ENCODE results near the gene ZNF681.
"Not testable (repeated sequence)": the region's sequence is repeated elsewhere in the genome, so short reads cannot be mapped to it uniquely, and the experiment has no call there.

ZNF681 gene

DNA sequence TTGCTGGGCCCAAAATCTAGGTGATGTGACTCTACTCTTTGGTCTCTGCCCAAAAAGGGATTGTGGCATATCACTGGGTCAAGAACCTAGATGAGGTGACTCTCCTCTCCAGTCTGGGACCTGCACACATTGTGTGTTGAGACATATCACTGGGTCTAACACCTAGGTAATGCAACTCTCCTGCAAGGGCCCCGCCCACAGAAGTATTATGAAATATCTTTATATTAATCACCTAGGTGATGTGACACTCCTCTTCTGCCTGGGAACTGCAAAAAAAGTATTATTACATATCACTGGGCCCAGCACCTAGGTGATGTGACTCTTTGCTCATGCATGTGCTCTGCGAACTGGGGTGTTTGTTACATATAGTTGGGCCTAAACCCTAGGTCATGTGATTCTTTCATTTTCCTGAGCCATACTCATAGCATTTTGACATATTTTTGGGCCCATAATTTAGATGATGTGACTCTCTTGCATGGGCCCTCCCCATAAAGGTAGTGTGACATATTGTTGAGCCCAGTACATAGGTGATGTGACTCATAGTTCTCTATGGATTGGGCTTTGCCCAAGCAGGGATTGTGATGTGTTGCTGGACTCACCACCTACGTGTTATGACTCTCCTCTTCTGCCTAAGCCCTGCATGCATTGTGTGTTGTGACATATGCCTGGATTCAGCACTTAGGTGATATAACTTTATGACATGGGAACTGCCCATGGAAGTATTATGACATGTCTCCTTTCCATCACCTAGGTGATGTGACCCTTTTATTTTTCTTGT, 11.2 kb upstream of the ZNF681 start:
- no peak for DNase-seq
- TF ChIP-seq GATA1 (IDR thresholded peaks at IDR 0.05; ENCODE audit: low read depth, low read length) (no peak), POLR2A (IDR thresholded peaks at IDR 0.05; ENCODE audit: low read length) (no peak)

DNA sequence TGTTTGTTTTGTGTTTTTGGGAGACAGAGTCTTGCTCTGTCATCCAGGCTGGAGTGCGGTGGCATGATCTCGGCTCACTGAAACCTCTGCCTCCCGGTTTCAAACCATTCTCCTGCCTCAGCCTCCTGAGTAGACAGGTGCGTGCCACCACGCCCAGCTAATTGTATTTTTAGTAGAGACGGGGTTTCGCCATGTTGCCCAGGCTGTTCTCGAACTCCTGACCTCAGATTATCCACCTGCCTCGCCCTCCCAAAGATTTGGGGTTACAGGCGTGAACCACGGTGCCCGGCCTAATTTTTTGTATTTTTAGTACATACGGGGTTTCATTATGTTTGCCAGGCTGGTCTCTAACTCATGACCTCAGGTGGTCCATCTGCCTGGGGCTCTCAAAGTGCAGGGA, 8.3 kb upstream of the ZNF681 start:
- TF ChIP-seq POLR2A (IDR thresholded peaks at IDR 0.05; ENCODE audit: low read length) = no peak
- no peak for TF ChIP-seq GATA1 (IDR thresholded peaks at IDR 0.05; ENCODE audit: low read depth, low read length)
- DNase-seq = no peak

DNA sequence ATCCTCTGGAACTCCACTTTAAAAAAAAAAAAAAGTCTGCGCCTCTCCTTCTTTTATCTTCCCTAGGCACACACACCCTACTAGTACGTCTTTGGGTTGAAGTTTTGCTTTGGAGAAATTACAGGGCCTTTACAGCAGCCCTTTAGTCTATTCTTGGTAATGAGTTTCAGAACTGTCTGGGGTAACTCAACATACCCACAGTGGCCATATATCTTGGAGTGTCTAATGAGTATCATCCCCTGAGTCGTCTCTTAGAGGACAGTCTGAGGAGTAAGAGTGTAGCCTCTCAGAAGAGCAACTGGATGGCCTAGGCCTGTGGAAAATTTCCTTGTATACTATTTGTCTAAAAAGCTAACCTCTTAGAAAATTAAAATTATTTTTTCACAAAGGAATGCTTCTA, 6.1 kb upstream of the ZNF681 start:
- no peak for DNase-seq

DNA sequence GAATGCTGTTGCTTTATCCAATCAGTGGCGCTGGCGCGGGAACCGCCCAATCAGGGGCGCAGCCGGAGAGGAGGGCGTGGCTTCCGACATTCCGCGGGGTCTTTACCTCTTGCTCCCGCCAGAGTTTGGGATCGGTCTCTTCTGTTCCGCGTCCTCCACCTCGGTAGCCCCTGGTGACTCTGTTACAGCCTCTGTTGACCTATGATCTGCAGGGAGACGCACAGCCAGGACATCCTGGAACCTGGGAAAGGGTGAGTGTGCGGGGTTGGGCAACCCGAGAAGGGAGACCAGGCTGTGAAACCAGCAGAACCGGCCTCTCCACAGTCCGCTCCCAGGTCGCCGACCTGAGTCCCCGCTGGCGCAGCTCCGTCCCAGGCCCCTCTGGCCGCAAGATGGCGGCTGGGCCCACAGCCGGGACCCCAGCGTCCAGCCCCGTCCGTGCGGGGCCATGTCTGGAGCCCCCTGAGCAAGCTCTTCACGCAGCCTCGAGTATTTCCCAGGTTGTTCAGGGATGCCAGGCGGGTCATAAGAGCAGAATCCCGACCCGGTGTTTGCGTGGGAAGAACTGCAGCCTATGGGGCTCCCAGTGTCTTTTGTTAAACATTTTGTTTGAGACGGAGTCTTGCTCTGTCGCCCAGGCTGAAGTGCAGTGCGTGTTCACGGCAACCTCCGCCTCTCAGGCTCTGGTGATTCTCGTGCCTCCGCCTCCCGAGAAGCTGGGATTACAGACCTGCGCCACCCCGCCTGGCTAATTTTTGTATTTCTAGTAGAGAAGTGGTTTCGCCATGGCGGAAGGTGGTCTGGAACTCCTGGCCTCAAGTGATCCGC, 4.4 kb upstream of the ZNF681 start:
- DNase-seq = peak; percentile 77 to 78
- no peak for TF ChIP-seq POLR2A (IDR thresholded peaks at IDR 0.05; ENCODE audit: low read length)

More for the DNA sequence above, 6.1 kb upstream of the ZNF681 start:
- no peak for TF ChIP-seq POLR2A (IDR thresholded peaks at IDR 0.05; ENCODE audit: low read length)
- no peak for TF ChIP-seq GATA1 (IDR thresholded peaks at IDR 0.05; ENCODE audit: low read depth, low read length)

DNA sequence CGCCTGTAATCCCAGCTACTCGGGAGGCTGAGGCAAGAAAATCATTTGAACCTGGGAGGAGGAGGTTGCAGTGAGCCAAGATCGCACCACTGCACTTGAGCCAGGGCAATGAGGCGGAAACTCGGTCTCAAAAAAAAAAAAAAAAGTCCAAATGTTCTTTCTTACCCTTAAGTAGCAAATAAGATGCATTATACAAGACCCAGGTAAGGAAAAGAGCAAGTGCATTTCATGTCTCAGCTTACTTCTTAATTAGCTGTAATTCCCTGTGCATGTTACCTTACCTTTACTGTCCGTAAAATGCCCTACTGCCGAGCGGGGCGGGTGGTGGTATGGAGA, 3.8 kb upstream of the ZNF681 start:
- TF ChIP-seq POLR2A (IDR thresholded peaks at IDR 0.05; ENCODE audit: low read length) = no peak
- TF ChIP-seq GATA1 (IDR thresholded peaks at IDR 0.05; ENCODE audit: low read depth, low read length) = no peak
- DNase-seq = no peak

DNA sequence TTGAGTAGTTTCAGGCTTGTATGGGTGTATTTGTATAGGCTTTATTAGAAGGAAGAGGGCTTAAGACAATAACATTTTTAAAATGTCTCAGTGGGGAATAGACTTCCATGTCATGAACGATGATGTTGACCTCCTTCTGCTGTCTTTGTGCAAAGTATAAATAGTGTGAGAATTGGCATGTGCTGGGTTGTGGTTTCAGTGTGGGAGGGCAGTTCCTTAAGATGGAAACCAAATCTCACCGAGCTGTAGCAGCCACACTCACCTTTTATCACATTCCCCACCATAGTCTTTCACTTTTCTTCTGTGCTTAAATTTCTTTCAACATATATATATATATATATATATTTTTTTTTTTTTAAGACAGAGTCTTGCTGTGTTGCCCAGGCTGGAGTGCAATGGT, 1.6 kb upstream of the ZNF681 start:
- DNase-seq = not testable (repeated sequence)

DNA sequence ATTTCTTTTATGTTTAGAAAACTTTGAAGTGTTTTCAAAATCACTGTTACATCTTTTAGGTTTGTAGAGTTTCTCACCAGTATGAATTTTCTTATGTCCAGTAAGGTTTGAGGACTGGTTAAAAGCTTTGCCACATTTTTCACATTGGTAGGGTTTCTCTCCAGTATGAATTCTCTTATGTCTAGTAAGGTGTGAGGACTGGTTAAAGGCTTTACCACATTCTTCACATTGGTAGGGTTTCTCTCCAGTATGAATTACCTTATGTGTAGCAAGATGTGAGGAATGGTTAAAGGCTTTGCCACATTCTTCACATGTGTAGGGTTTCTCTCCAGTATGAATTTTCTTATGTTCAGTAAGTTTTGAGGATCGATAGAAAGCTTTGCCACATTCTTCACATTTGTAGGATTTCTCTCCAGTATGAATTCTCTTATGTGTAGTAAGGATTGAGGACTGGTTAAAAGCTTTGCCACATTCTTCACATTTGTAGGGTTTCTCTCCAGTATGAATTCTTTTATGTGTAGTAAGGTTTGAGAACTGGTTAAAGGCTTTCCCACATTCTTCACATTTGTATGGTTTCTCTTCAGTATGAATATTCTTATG, 15.0 kb downstream of the ZNF681 start:
- DNase-seq = not testable (repeated sequence)

DNA sequence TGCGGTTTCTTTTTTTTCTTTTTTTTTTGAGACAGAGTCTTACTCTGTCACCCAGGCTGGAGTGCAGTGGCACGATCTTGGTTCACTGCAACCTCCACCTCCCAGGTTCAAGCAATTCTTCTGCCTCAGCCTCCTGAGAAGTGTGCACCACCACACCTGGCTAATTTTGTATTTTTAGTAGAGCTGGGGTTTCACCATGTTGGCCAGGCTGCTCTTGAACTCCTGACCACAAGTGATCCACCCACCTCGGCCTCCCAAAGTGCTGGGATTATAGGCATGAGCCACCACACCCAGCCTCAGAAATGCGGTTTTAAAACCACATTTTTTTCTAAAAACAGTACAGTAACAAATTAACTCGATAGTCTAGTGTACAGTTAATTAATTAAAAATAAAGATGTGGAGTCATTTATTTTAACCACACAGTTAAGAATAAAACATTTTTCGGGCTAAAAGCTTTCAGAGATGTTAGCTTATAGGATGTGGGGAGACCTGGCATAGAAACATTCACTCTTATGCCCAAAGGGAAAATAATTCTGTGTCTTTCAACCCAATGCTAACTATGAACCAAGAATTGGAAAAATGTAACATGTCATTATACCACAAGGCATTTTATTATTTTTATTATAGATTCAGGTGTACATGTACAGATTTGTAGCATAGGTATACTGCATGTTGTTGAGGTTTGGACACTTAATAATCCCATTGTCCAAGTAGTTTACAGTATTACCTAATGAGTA, 27.8 kb downstream of the ZNF681 start:
- DNase-seq = not testable (repeated sequence)

DNA sequence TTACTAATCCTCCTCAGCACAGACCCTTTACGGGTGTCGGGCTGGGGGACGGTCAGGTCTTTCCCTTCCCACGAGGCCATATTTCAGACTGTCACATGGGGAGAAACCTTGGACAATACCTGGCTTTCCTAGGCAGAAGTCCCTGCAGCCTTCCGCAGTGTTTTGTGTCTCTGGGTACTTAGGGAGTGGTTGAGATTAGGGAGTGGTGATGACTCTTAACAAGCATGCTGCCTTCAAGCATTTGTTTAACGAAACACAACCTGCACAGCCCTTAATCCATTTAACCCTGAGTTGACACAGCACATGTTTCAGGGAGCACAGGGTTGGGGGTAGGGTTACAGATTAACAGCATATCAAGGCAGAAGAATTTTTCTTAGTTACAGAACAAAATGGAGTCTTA, 34.5 kb downstream of the ZNF681 start:
- not testable (repeated sequence) for DNase-seq

DNA sequence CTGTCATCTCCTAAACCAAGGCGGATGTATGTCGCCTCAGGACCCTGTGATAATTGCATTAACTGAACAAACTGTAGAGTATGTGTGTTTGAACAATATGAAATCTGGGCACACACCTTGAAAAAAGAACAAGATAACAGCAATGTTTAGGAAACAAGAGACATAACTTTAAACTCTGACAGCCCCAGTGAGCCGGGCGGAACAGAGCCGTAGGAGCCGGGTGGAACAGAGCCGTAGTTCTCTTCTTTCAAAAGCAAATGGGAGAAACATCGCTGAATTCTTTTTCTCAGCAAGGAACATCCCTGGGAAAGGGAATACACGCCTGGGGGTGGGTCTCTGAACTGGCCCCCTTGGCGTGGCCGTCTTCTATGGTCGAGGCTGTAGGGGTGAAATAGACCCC, 39.9 kb downstream of the ZNF681 start:
- TF ChIP-seq POLR2A (IDR thresholded peaks at IDR 0.05; ENCODE audit: low read length) (no peak), GATA1 (IDR thresholded peaks at IDR 0.05; ENCODE audit: low read depth, low read length) (no peak)
- no peak for DNase-seq

DNA sequence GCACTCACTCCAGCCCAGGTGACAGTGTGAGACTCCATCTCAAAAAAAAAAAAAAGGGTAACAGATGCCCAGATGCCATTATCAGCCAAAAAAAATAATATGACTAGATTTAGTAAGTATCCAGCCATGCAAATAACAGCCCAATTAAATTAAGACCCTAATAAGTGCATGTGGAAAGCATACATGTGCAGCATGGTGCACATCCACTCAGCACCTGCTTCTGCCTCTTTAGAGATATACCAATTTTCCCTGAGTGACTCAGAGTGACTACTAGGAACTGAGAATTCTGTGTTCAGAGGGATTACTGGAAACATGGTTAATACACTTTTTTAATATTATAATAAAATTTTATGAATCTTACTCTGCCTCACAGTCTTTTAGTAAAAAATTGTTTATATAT, 41.9 kb downstream of the ZNF681 start:
- no peak for TF ChIP-seq POLR2A (IDR thresholded peaks at IDR 0.05; ENCODE audit: low read length)
- no peak for TF ChIP-seq GATA1 (IDR thresholded peaks at IDR 0.05; ENCODE audit: low read depth, low read length)
- DNase-seq = no peak

DNA sequence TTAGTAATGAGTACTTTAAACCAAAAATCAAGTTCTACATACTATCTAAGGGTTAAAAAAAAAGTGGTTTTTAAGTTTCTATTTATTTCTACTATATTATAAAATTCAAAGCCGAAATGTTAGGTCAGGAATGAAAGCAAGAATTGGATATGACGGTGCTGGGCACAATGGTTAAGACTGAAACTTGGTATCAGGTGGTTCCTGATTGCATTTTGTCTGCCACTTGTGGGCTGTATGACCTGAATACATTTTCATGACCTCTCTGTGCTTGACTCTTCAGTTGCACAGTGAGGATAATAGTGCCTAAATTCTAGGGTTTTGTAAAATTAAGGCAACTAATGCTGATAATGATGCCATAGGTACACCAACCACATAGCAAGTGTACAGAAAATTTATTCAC, 49.3 kb downstream of the ZNF681 start:
- no peak for DNase-seq
- TF ChIP-seq GATA1 (IDR thresholded peaks at IDR 0.05; ENCODE audit: low read depth, low read length) (no peak), POLR2A (IDR thresholded peaks at IDR 0.05; ENCODE audit: low read length) (no peak)

DNA sequence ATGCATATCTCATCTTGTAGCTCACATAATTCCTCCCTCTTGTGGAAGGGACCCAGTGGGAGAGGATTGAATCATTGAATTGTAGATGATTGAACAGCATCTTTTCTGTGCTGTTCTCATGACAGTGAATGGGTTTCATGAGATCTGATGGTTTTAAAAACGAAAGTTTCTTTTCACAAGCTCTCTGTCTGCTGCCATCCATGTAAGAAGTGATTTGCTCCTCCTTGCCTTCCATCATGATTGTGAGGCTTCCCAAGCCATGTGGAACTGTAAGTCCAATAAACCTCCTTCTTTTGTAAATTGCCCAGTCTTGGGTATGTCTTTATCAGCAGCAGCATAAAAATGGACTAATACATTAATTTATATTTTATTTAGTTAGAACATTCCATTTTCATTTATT, 52.0 kb downstream of the ZNF681 start:
- TF ChIP-seq GATA1 (IDR thresholded peaks at IDR 0.05; ENCODE audit: low read depth, low read length) (no peak), POLR2A (IDR thresholded peaks at IDR 0.05; ENCODE audit: low read length) (no peak)
- DNase-seq = no peak

DNA sequence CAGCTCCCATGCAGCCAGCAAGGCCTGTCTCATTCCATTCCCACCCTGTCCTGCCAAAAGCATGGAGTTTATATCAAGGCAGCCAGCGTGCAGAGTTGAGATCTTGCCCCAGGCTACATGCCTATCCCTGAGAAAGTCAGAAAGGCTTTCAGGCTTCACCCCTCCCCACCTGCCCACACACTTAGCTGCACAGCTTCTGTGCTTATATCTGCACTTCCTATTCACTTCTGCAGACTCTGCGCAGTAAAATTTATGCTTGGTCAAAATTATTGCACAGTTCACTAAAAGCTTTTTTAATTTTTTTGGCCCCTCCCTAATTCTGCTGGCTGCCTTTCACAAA, 59.2 kb downstream of the ZNF681 start:
- TF ChIP-seq GATA1 (IDR thresholded peaks at IDR 0.05; ENCODE audit: low read depth, low read length) (no peak), POLR2A (IDR thresholded peaks at IDR 0.05; ENCODE audit: low read length) (no peak)
- DNase-seq = no peak

Data from erythroblast (primary cell).